Gastroesophageal sphincter (tissue), 4 donors: ENCODE data around the gene PDE8A. TPM values are rescaled to one million over a fixed set of nuclear protein-coding genes. Genes with fewer than 3 reads are reported as not detected.

Experiments
- ATAC-seq: fragments of 150-250 bp; one replicate; pipeline ENCODE4 v1.9.1; 2016; ENCODE audit warnings: mild to moderate bottlenecking, moderate library complexity
- H3K27ac ChIP-seq, 4 donors: fragments of 200-600 bp; sonication (generic) in 3 of 4; 1 replicate in 3 of 4; 2 replicates in 1 of 4; pipeline ENCODE4 v1.5.1; 2016 to 2019
- H3K27me3 ChIP-seq: fragments of 200-600 bp; sonication (generic); one replicate; pipeline ENCODE4 v1.5.1; 2019
- H3K36me3 ChIP-seq, 2 donors: fragments of 200-600 bp; sonication (generic); one replicate each; pipeline ENCODE4 v1.5.1; 2019; ENCODE audit warnings: control low read depth in 1 of 2
- H3K4me1 ChIP-seq, 3 donors: fragments of 200-600 bp; sonication (generic); 1 replicate in 2 of 3; 2 replicates in 1 of 3; pipeline ENCODE4 v1.5.1; 2016 to 2019; ENCODE audit warnings: control low read depth in 2 of 3
- H3K4me3 ChIP-seq, 2 donors: fragments of 200-600 bp; sonication (generic); one replicate each; pipeline ENCODE4 v1.5.1; 2019; ENCODE audit warnings: mild to moderate bottlenecking in 1 of 2, moderate library complexity in 1 of 2
- H3K9me3 ChIP-seq, 3 donors: fragments of 200-600 bp; sonication (generic); one replicate each; pipeline ENCODE4 v1.5.1; 2017 to 2019; ENCODE audit warnings: control low read depth in 2 of 3
- EP300 ChIP-seq: sonication (generic); formaldehyde crosslinking; IDR thresholded peaks from one replicate; pipeline ENCODE4 v1.6.1; 2017; ENCODE audit warnings: antibody characterized with exemption, mild to moderate bottlenecking
- POLR2A ChIP-seq, 2 donors: fragments of 450-650 bp; IDR thresholded peaks; one replicate each; pipeline ENCODE4 v1.6.1; 2017; ENCODE audit warnings: antibody characterized with exemption in 2 of 2, mild to moderate bottlenecking in 2 of 2, moderate library complexity in 1 of 2
- POLR2AphosphoS5 ChIP-seq: sonication (generic); formaldehyde crosslinking; IDR thresholded peaks from one replicate; pipeline ENCODE4 v1.6.1; 2017; ENCODE audit warnings: antibody characterized with exemption
- WGBS, 2 donors: methylation state at CpG; one replicate each; pipeline ENCODE4 v1.1.5; 2018; ENCODE audit warnings: low coverage in 1 of 2; 5-methylcytosine and 5-hydroxymethylcytosine counted together
- total RNA-seq, 4 donors: library from RNA; depleted of rRNA; stranded (reverse); fragments of >200 nt; gene quantifications; one replicate each; pipeline ENCODE4 v1.1.0, GENCODE V29; 2016
- TF ChIP-seq, protein P1 (sequence below), 4 experiments: fragments of 200-600 bp in 2 of 4; fragments of 450-650 bp in 2 of 4; sonication (generic) in 1 of 4; IDR thresholded peaks; one replicate each; pipeline ENCODE4 v1.5.1; 2017 to 2019; ENCODE audit warnings: antibody characterized with exemption in 4 of 4, mild to moderate bottlenecking in 2 of 4, moderate library complexity in 2 of 4

The PDE8A gene
- total RNA-seq, 4 donors from 2014 or later, result 34.6 to 73.2 (median 56.2) TPM

DNA sequence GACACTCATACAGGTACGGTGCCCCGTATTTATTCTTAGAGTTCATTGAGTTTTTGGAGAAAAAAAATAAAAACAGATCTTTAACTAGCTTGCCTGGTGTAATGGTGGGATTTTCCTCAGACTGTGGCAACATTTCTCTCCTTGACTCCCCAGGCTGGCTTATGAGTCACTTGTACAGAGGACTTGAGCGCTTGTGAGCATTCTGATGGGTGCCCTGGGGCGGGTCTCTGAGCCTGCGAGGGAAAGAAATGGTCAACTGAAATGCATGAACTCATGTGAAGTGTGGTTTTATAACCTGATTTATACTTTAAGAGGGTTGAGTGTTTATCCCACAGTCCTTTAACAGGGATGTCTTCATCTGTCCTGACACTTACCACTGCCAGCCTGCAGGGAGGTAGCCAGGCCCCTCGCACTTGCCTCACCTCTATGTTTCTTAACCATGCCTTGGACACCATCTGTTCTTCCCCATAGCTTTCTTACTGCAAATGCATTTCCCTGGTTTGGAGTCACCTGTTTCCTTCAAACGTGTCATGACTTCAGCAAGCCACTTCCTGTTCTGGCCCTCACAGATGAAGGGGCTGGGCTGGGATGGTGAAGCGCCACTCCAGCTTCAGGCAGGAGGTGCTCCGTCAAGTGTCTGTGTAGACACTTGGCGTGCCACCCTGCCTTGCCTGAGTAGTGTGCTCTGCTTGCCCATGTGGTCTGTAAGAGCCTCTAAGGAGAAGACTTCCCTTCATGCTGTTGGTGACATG, 118.7 kb downstream of the PDE8A start:
- WGBS, 2 donors, result 88 to 93% methylated on average over 4 to 8 of the region's 10 CpGs
- TF ChIP-seq, protein P1, sequence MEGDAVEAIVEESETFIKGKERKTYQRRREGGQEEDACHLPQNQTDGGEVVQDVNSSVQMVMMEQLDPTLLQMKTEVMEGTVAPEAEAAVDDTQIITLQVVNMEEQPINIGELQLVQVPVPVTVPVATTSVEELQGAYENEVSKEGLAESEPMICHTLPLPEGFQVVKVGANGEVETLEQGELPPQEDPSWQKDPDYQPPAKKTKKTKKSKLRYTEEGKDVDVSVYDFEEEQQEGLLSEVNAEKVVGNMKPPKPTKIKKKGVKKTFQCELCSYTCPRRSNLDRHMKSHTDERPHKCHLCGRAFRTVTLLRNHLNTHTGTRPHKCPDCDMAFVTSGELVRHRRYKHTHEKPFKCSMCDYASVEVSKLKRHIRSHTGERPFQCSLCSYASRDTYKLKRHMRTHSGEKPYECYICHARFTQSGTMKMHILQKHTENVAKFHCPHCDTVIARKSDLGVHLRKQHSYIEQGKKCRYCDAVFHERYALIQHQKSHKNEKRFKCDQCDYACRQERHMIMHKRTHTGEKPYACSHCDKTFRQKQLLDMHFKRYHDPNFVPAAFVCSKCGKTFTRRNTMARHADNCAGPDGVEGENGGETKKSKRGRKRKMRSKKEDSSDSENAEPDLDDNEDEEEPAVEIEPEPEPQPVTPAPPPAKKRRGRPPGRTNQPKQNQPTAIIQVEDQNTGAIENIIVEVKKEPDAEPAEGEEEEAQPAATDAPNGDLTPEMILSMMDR (IDR thresholded peaks at IDR 0.05), result no peak
- TF ChIP-seq POLR2A (IDR thresholded peaks at IDR 0.05) (no peak), EP300 (no peak), POLR2AphosphoS5 (no peak)
- Histone ChIP-seq H3K4me1 (no peaks in the 10 kb centered on the region), H3K27me3 (no peaks in the 10 kb centered on the region), H3K36me3 (peaks cover 0 to 73% of the 10 kb centered on the region in 2 donors), H3K4me3 (no peak overlapping the region), H3K9me3 (no peaks in the 10 kb centered on the region), H3K27ac (no peak overlapping the region)
- no peak for ATAC-seq

DNA sequence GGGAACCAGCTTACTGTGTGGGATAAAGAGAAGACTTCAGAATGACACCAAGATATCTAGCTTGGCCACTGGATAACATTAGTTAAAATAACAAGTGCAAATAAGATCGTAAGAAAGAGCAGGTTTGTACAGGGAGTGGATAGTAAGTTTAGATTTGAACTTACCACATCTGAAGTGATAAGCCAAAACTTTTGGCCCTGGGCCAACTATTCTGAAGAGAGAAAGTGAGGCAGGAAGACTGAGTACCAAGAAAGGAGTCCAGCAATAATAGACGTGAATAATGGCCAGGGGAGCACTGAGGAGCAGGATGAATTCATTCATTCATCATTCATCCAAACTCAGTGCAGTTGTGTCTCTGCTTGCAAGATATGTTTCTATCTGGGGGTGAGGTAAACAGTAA, 122.9 kb downstream of the PDE8A start:
- Histone ChIP-seq H3K36me3 (peaks cover 0 to 61% of the 10 kb centered on the region in 2 donors), H3K9me3 (no peaks in the 10 kb centered on the region), H3K27ac (no peak overlapping the region), H3K4me1 (no peaks in the 10 kb centered on the region), H3K27me3 (no peaks in the 10 kb centered on the region), H3K4me3 (no peak overlapping the region)
- WGBS, 2 donors, result 70 to 71% methylated on average over 2 of the region's 2 CpGs
- TF ChIP-seq, protein P1 (IDR thresholded peaks at IDR 0.05), result no peak
- no peak for TF ChIP-seq POLR2A (IDR thresholded peaks at IDR 0.05)
- no peak for TF ChIP-seq EP300
- TF ChIP-seq POLR2AphosphoS5, result no peak
- ATAC-seq, result no peak

DNA sequence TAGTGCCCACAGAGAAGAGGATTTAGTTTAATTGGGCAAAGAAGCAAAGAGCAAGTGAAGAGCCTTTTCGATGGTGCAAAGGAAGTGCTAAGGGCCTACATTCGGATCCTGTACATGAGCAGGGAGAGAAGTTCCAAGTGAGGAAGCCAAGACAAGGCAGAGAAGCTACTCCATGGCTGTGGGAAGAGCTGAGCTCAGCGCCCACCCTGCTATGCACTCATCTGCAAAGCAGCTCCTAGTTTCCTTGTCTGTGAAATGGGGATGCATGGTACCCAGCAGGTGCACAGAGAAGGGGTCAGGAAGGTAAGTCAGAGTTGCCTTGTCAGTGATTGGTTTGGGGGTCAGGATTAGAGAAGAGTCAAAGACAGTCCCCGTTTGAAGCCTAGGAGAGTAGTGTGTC, 126.5 kb downstream of the PDE8A start:
- WGBS, 2 donors, result 92 to 100% methylated on average over 2 to 3 of the region's 4 CpGs
- Histone ChIP-seq H3K9me3 (no peaks in the 10 kb centered on the region), H3K4me3 (no peak overlapping the region), H3K27me3 (no peaks in the 10 kb centered on the region), H3K4me1 (no peaks in the 10 kb centered on the region), H3K27ac (no peak overlapping the region), H3K36me3 (peaks cover 0 to 55% of the 10 kb centered on the region in 2 donors)
- ATAC-seq, result no peak
- no peak for TF ChIP-seq EP300
- TF ChIP-seq POLR2AphosphoS5, result no peak
- TF ChIP-seq, protein P1 (IDR thresholded peaks at IDR 0.05), result no peak
- TF ChIP-seq POLR2A (IDR thresholded peaks at IDR 0.05), result no peak

DNA sequence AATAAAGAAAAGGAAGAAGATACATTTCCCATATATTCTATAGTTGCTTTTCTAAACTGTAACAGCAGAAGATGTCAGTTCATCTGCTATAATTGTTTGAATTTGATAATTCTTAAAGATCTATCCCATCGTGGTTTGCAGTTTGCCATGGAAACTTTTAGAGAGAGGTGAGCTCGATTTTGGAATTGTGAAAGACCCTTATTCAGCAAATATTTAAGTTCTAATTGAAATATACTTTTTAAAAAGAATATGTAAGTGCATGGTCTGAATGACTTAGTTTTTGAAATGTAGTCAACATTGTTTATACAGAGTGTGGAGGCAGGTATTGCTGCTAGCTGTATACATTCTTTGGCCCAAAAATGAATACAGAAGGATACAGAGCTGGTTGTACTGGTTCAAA, 127.7 kb downstream of the PDE8A start:
- no peak overlapping the region for H3K4me3 ChIP-seq
- H3K36me3 ChIP-seq, result peaks cover 0 to 61% of the 10 kb centered on the region in 2 donors
- no peak for ATAC-seq
- WGBS, 2 donors, result 69 to 70% methylated on average over 2 of the region's 2 CpGs
- no peaks in the 10 kb centered on the region for H3K4me1 ChIP-seq
- no peak overlapping the region for H3K27ac ChIP-seq
- H3K9me3 ChIP-seq, result no peaks in the 10 kb centered on the region
- no peak for TF ChIP-seq EP300
- no peak for TF ChIP-seq POLR2AphosphoS5
- TF ChIP-seq, protein P1 (IDR thresholded peaks at IDR 0.05), result no peak
- no peak for TF ChIP-seq POLR2A (IDR thresholded peaks at IDR 0.05)
- H3K27me3 ChIP-seq, result no peaks in the 10 kb centered on the region

DNA sequence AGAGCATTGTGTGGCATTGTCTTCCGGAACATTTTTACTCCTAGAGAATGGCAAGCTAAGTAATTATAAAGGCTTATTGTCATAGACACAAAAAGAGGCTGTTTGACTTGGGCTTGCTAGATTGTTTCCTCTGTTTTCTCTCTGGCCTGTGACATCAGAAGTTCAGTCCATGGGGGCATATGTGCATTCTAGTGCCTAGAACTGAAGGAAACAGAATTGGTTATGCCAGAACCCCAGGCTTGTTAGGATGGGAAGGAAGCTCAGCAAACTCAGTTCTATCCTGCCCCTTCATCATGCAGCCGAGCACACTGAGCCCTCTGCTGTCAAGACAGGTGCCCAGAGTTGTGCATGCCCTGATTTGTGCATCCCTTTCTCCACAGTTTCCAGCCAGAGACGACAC, 131.3 kb downstream of the PDE8A start:
- H3K4me1 ChIP-seq, result no peaks in the 10 kb centered on the region
- TF ChIP-seq POLR2A (IDR thresholded peaks at IDR 0.05), result no peak
- TF ChIP-seq, protein P1 (IDR thresholded peaks at IDR 0.05), result no peak
- no peak for TF ChIP-seq POLR2AphosphoS5
- no peak for TF ChIP-seq EP300
- ATAC-seq, result no peak
- no peaks in the 10 kb centered on the region for H3K9me3 ChIP-seq
- peaks cover 0 to 74% of the 10 kb centered on the region in 2 donors for H3K36me3 ChIP-seq
- no peak overlapping the region for H3K27ac ChIP-seq
- H3K27me3 ChIP-seq, result no peaks in the 10 kb centered on the region
- H3K4me3 ChIP-seq, result no peak overlapping the region
- WGBS, 2 donors, result 33 to 58% methylated on average over 1 to 2 of the region's 3 CpGs
